HFF-Myc (cell line): ENCODE measurements around the gene TMSB15A.
"Not testable (repeated sequence)": the region's sequence is repeated elsewhere in the genome, so short reads cannot be mapped to it uniquely, and the experiment has no call there.

Experiments used
- DNase-seq: peaks from one replicate; pipeline ENCODE4 v3.0.0-alpha.2; 2011; ENCODE audit warnings: low read depth; ENCODE audit errors: extremely low read depth
- H3K4me3 ChIP-seq: replicated peaks from 2 replicates; pipeline ENCODE4 v1.5.1; 2011; ENCODE audit warnings: low read depth, mild to moderate bottlenecking, control low read depth, low read length
- CTCF ChIP-seq: IDR thresholded peaks from 2 replicates; pipeline ENCODE4 v1.5.1; 2012; ENCODE audit warnings: mild to moderate bottlenecking, low read depth, low read length, control low read depth; ENCODE audit errors: missing control alignments

TMSB15A gene

GRCh38 chrX:102515975-102516941 lies at the start of gene TMSB15A:
TSS of gene TMSB15A (minus strand) at chrX:102516739.
- DNase-seq, result no peak
- TF ChIP-seq CTCF, result no peak
- H3K4me3 ChIP-seq, result peak within 1 kb of the TSS; percentile 28

- no peak overlapping the region for H3K4me3 ChIP-seq
- no peak for DNase-seq
- TF ChIP-seq CTCF, result no peak
Measured at GRCh38 chrX:102560423-102561068, 44.0 kb upstream of the TMSB15A start.

GRCh38 chrX:102558607-102559006 lies 42.1 kb upstream of the TMSB15A start:
- DNase-seq, result no peak
- H3K4me3 ChIP-seq, result no peak overlapping the region
- no peak for TF ChIP-seq CTCF

- no peak for DNase-seq
- no peak overlapping the region for H3K4me3 ChIP-seq
- TF ChIP-seq CTCF, result no peak
Measured at GRCh38 chrX:102548231-102548630, 31.7 kb upstream of the TMSB15A start.

- DNase-seq, result no peak
- H3K4me3 ChIP-seq, result no peak overlapping the region
- no peak for TF ChIP-seq CTCF
Measured at GRCh38 chrX:102546828-102547493, 30.4 kb upstream of the TMSB15A start.

GRCh38 chrX:102546175-102546574 lies 29.6 kb upstream of the TMSB15A start:
- not testable (repeated sequence) for DNase-seq, H3K4me3 ChIP-seq

GRCh38 chrX:102535958-102536357 lies 19.4 kb upstream of the TMSB15A start:
- no peak for DNase-seq
- H3K4me3 ChIP-seq, result no peak overlapping the region
- no peak for TF ChIP-seq CTCF
